GM18907 (cell line): ENCODE results near the gene F5.
"Not testable (repeated sequence)": the region's sequence is repeated elsewhere in the genome, so short reads cannot be mapped to it uniquely, and the experiment has no call there.

Experiments
- ATAC-seq: cut with Tn5 transposase; IDR thresholded peaks from one replicate; pipeline ENCODE4 v1.9.1; 2021; ENCODE audit warnings: mild to moderate bottlenecking, moderate library complexity; ENCODE audit not compliant: unreplicated experiment

Gene F5

GRCh38 chr1:169511316-169512005 lies 74.8 kb downstream of the F5 start:
- ATAC-seq, result no peak

- no peak for ATAC-seq
Observed at GRCh38 chr1:169510060-169510459, 76.2 kb downstream of the F5 start.

- no peak for ATAC-seq
Observed at GRCh38 chr1:169509354-169509753, 76.9 kb downstream of the F5 start.

- ATAC-seq, result no peak
Observed at GRCh38 chr1:169508432-169509338, 77.6 kb downstream of the F5 start.

GRCh38 chr1:169507413-169507812 lies 78.9 kb downstream of the F5 start:
- no peak for ATAC-seq

GRCh38 chr1:169503601-169504000 lies 82.7 kb downstream of the F5 start:
- ATAC-seq, result not testable (repeated sequence)

- ATAC-seq, result no peak
Observed at GRCh38 chr1:169499807-169500206, 86.5 kb downstream of the F5 start.

GRCh38 chr1:169497317-169497716 lies 89.0 kb downstream of the F5 start:
- no peak for ATAC-seq

- no peak for ATAC-seq
Observed at GRCh38 chr1:169495916-169496315, 90.4 kb downstream of the F5 start.

- ATAC-seq, result no peak
Observed at GRCh38 chr1:169495046-169495775, 91.1 kb downstream of the F5 start.

- ATAC-seq, result no peak
Observed at GRCh38 chr1:169494343-169494742, 91.9 kb downstream of the F5 start.

- ATAC-seq, result no peak
Observed at GRCh38 chr1:169493251-169493650, 93.0 kb downstream of the F5 start.

- peak; percentile 71 for ATAC-seq
Observed at GRCh38 chr1:169491845-169492281, 94.4 kb downstream of the F5 start.

- ATAC-seq, result no peak
Observed at GRCh38 chr1:169488157-169488556, 98.1 kb downstream of the F5 start.

GRCh38 chr1:169487561-169487960 lies 98.7 kb downstream of the F5 start:
- no peak for ATAC-seq

GRCh38 chr1:169487133-169487532 lies 99.1 kb downstream of the F5 start:
- no peak for ATAC-seq

- ATAC-seq, result no peak
Observed at GRCh38 chr1:169486281-169487051, 99.8 kb downstream of the F5 start.

GRCh38 chr1:169485431-169486280 lies 100.6 kb downstream of the F5 start, which contains the start of gene SLC19A2:
SLC19A2 (minus strand) TSS chr1:169485944; CDS start chr1:169485766, 178 bp downstream.
- ATAC-seq, result peak; percentile 98

- ATAC-seq, result peak; percentile 30
Observed at GRCh38 chr1:169484683-169485430, 101.4 kb downstream of the F5 start.
